Skeletal muscle satellite cell (primary cell): ENCODE data around the gene ITGB5.

Experiments used
- H3K27me3 ChIP-seq: 2 replicates; pipeline ENCODE4 v1.7.0; 2013; ENCODE audit warnings: low read length; ENCODE audit not compliant: control insufficient read depth, insufficient read depth
- H3K36me3 ChIP-seq: 2 replicates; pipeline ENCODE4 v1.7.0; 2013; ENCODE audit warnings: mild to moderate bottlenecking, control low read depth, low read length; ENCODE audit not compliant: insufficient read depth
- H3K4me1 ChIP-seq: 2 replicates; pipeline ENCODE4 v1.7.0; 2013; ENCODE audit warnings: low read length; ENCODE audit not compliant: control insufficient read depth, insufficient read depth
- H3K4me2 ChIP-seq: 2 replicates; pipeline ENCODE4 v1.7.0; 2013; ENCODE audit warnings: mild to moderate bottlenecking, low read length
- H3K4me3 ChIP-seq: 2 replicates; pipeline ENCODE4 v1.7.0; 2013; ENCODE audit warnings: low read length
- H3K9ac ChIP-seq: 2 replicates; pipeline ENCODE4 v1.7.0; 2013; ENCODE audit warnings: mild to moderate bottlenecking, low read depth, low read length, moderate library complexity
- H3K9me3 ChIP-seq: replicated peaks from 2 replicates; pipeline ENCODE4 v1.7.0; 2013; ENCODE audit warnings: mild to moderate bottlenecking, control low read depth, low read length

Gene ITGB5

GRCh38 chr3:124841517-124841916 lies 45.6 kb downstream of the ITGB5 start:
- no peak overlapping the region for H3K4me2 ChIP-seq
- peaks cover 49% of the 10 kb centered on the region for H3K4me1 ChIP-seq
- peaks cover 45% of the 10 kb centered on the region for H3K36me3 ChIP-seq
- no peaks in the 10 kb centered on the region for H3K27me3 ChIP-seq
- no peaks in the 10 kb centered on the region for H3K9me3 ChIP-seq
- no peak overlapping the region for H3K9ac ChIP-seq
- no peak overlapping the region for H3K4me3 ChIP-seq

- no peak overlapping the region for H3K9ac ChIP-seq
- peaks cover 45% of the 10 kb centered on the region for H3K36me3 ChIP-seq
- H3K4me3 ChIP-seq, result no peak overlapping the region
- peaks cover 49% of the 10 kb centered on the region for H3K4me1 ChIP-seq
- no peaks in the 10 kb centered on the region for H3K9me3 ChIP-seq
- no peaks in the 10 kb centered on the region for H3K27me3 ChIP-seq
- H3K4me2 ChIP-seq, result no peak overlapping the region
Observed at GRCh38 chr3:124840331-124840730, 46.8 kb downstream of the ITGB5 start.

DNA sequence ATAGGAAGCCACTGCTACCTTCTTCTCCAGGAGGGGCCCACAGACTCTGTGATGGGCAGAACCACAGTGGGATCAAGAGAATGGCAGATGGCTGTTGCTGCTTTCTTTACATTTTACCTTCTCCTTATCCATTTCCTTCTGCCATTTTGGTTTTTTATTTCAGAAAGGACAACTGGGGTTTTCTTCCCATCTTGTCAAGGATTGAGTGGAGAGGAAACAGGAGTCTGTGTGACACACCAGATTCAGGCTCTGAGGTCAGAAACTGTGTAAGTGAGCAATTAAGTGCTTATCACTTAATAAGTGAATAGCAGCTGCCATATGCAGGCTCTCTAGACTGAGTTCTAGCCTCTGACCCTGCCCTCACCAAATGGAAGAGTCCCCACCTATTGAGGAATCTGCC lies 47.3 kb downstream of the ITGB5 start:
- H3K36me3 ChIP-seq, result peaks cover 45% of the 10 kb centered on the region
- H3K4me3 ChIP-seq, result no peak overlapping the region
- no peak overlapping the region for H3K4me2 ChIP-seq
- no peak overlapping the region for H3K9ac ChIP-seq
- peaks cover 49% of the 10 kb centered on the region for H3K4me1 ChIP-seq
- no peaks in the 10 kb centered on the region for H3K27me3 ChIP-seq
- no peaks in the 10 kb centered on the region for H3K9me3 ChIP-seq

- Histone ChIP-seq H3K4me1 (peaks cover 50% of the 10 kb centered on the region), H3K9ac (no peak overlapping the region), H3K9me3 (no peaks in the 10 kb centered on the region), H3K27me3 (no peaks in the 10 kb centered on the region), H3K4me3 (no peak overlapping the region), H3K4me2 (no peak overlapping the region), H3K36me3 (peaks cover 46% of the 10 kb centered on the region)
Observed at GRCh38 chr3:124838963-124839362, 48.2 kb downstream of the ITGB5 start.

- Histone ChIP-seq H3K9me3 (no peaks in the 10 kb centered on the region), H3K4me3 (no peak overlapping the region), H3K36me3 (peaks cover 45% of the 10 kb centered on the region), H3K4me1 (peaks cover 61% of the 10 kb centered on the region), H3K9ac (peak overlapping the region; percentile 59), H3K27me3 (no peaks in the 10 kb centered on the region), H3K4me2 (peak overlapping the region; percentile 46)
Observed at GRCh38 chr3:124837730-124838186, 49.4 kb downstream of the ITGB5 start.

GRCh38 chr3:124837065-124837464 lies 50.1 kb downstream of the ITGB5 start:
- H3K4me2 ChIP-seq, result peak overlapping the region; percentile 46
- no peaks in the 10 kb centered on the region for H3K9me3 ChIP-seq
- H3K4me3 ChIP-seq, result no peak overlapping the region
- peaks cover 43% of the 10 kb centered on the region for H3K36me3 ChIP-seq
- peak overlapping the region; percentile 59 for H3K9ac ChIP-seq
- peaks cover 68% of the 10 kb centered on the region for H3K4me1 ChIP-seq
- H3K27me3 ChIP-seq, result no peaks in the 10 kb centered on the region

DNA sequence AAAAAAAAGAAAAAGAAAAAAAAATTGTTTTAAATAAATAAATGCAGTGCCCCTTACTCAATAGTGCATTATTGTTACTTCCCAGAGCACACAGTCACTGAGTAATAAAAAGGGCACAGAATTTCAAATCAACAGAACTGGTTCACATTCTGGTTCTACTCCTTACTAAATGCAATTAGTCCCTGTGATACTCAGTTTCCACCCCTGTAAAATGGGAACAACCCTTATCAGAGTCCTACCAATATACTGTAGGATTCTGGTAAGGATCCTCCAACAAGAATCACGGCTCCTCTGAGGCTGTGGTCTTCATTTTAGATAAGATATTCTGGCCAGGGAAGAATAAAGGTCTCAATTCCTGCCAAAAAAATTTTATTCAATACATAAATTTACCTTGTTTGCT lies 50.7 kb downstream of the ITGB5 start:
- Histone ChIP-seq H3K36me3 (peaks cover 43% of the 10 kb centered on the region), H3K9ac (no peak overlapping the region), H3K4me3 (no peak overlapping the region), H3K27me3 (no peaks in the 10 kb centered on the region), H3K4me2 (no peak overlapping the region), H3K9me3 (no peaks in the 10 kb centered on the region), H3K4me1 (peaks cover 68% of the 10 kb centered on the region)

DNA sequence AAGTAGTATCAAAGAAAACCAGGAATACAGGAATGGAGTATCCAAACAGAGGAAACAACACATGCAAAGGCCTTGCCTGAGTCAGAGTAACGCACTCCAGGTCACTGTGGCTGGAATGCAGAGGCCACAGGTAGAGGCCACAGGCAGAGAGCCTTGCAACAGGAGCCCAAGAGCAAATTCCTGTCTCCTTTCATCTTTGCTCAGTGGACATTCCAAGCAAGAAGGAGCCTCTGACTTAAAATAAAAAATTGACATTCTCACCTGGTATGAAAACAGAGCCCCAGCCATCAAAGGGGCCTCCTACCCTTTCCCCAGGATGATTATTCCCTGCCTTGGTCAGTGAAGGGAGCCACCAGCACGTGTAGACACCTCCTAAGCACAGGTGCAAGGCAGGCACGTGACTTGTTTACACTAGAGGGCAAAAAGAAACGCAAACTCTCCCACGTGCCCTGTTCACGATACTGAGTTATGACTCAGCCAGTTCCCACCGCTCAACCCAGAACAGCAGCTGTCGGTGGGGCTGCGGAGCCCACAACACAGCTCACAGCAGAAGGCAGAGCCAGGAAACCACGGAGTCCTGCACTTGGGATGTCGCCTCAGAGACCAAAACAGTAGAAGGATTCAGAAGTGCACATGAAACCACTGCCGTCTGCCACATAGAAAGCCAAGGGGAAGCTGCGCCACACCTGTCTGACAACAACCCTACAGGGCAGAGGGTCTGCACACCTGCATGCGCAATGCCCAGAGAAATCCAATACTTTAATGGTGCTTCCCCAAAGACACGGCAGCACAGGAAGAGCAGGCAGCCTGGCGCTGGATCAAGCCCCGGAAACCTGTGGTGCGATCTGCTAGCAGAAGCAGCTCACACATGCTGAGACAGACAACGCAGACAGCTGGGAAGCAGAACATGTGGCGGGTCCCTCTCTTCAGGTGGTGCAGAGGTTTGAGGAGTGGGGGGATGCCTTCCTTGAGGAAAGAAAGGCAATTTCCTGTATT lies 52.1 kb downstream of the ITGB5 start:
- H3K4me3 ChIP-seq, result peak overlapping the region; percentile 10

GRCh38 chr3:124833710-124834332 lies 53.3 kb downstream of the ITGB5 start:
- peaks cover 42% of the 10 kb centered on the region for H3K36me3 ChIP-seq
- H3K9ac ChIP-seq, result no peak overlapping the region
- peaks cover 61% of the 10 kb centered on the region for H3K4me1 ChIP-seq
- H3K27me3 ChIP-seq, result no peaks in the 10 kb centered on the region
- no peak overlapping the region for H3K4me2 ChIP-seq
- H3K9me3 ChIP-seq, result no peaks in the 10 kb centered on the region
- no peak overlapping the region for H3K4me3 ChIP-seq

More for the DNA sequence above, 52.1 kb downstream of the ITGB5 start:
- Histone ChIP-seq H3K4me1 (peaks cover 65% of the 10 kb centered on the region), H3K9ac (peak overlapping the region; percentile 12), H3K27me3 (no peaks in the 10 kb centered on the region), H3K9me3 (no peaks in the 10 kb centered on the region), H3K36me3 (peaks cover 43% of the 10 kb centered on the region), H3K4me2 (peak overlapping the region; percentile 63)

DNA sequence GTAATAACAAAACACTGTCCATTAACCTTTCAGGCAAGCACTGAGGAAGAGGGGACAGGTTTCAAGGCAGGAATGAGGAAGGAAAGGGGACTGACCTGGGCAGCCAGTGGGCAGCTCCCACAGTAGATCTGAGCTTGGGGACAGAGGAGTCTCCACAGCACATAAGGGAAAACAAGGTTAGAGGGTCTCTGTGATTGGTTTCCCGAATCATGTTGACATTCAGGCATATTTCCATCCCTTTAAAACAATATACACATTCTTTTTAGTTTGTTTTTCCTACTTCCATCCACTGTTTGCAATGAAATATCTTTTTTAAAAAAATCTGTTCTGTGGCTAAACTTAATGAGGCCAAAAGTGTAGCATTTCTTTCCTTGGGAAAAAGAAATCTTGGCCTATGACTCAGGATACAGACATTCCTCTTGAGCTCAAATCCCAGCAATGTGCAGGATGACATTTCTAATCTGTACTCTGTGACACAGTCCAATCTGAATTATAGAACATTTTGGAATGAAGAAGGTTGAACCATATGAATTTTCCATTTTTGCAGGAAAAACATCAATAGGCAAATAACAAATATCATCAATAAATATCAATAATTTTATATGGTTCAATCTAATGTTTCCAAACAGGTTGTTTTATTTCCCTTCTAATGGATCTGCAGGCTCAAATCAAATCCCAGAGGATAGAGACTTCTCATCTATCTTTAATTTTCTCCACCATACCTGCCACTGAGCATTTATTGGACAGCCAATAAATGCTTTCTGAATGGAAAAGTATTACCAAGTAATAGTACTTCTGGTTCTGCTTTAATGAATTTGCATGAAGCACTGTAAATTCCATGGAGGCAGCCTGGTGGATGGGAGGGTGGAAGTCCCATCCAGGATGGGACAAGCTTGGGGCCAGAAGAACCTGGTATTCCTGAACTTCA lies 54.1 kb downstream of the ITGB5 start:
- Histone ChIP-seq H3K9ac (peak overlapping the region; percentile 70), H3K36me3 (peaks cover 49% of the 10 kb centered on the region)

More for the DNA sequence above, 54.1 kb downstream of the ITGB5 start:
- Histone ChIP-seq H3K4me3 (peak overlapping the region; percentile 6), H3K27me3 (no peaks in the 10 kb centered on the region), H3K9me3 (no peaks in the 10 kb centered on the region), H3K4me1 (peaks cover 57% of the 10 kb centered on the region), H3K4me2 (peak overlapping the region; percentile 41)
